HG02938 (cell line): Measurements from ENCODE around the gene P3H3.

Experiments
- ATAC-seq: cut with Tn5 transposase; IDR thresholded peaks from one replicate; pipeline ENCODE4 v1.9.1; 2021; ENCODE audit warnings: mild to moderate bottlenecking, moderate library complexity; ENCODE audit not compliant: unreplicated experiment

The P3H3 gene, protein sequence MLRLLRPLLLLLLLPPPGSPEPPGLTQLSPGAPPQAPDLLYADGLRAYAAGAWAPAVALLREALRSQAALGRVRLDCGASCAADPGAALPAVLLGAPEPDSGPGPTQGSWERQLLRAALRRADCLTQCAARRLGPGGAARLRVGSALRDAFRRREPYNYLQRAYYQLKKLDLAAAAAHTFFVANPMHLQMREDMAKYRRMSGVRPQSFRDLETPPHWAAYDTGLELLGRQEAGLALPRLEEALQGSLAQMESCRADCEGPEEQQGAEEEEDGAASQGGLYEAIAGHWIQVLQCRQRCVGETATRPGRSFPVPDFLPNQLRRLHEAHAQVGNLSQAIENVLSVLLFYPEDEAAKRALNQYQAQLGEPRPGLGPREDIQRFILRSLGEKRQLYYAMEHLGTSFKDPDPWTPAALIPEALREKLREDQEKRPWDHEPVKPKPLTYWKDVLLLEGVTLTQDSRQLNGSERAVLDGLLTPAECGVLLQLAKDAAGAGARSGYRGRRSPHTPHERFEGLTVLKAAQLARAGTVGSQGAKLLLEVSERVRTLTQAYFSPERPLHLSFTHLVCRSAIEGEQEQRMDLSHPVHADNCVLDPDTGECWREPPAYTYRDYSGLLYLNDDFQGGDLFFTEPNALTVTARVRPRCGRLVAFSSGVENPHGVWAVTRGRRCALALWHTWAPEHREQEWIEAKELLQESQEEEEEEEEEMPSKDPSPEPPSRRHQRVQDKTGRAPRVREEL

DNA sequence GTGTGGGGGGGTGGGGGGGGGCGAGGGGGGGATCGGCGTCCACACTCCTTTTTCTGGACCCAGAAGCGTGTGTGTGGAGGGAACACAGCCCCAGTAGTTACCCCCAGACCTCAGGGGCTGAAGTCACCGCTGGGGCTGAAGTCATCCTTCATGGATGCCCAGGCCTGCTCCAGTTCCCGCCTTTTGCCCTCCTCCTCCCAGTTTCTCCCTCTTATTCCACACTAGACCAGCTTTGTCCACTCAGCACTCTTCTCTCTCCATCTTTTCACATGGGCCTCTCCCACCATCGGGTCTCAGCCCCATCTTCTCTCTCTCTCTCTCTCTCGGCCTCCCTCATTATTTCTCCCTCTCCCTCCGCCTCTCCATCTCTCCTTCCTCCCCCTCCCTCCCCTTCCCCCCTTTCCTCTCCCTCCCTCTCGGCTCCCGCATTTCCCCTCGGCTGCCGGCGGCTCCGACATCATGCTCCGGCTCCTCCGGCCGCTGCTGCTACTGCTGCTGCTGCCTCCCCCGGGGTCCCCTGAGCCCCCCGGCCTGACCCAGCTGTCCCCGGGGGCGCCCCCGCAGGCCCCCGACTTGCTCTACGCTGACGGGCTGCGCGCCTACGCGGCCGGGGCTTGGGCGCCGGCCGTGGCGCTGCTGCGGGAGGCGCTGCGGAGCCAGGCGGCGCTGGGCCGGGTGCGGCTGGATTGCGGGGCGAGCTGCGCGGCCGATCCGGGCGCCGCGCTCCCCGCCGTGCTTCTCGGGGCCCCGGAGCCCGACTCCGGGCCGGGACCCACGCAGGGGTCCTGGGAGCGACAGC is at the start of gene P3H3:
P3H3 (plus strand) TSS at position 426 of the 799 bp plus-strand sequence; CDS start at position 460, 34 bp downstream.
- no peak for ATAC-seq

DNA sequence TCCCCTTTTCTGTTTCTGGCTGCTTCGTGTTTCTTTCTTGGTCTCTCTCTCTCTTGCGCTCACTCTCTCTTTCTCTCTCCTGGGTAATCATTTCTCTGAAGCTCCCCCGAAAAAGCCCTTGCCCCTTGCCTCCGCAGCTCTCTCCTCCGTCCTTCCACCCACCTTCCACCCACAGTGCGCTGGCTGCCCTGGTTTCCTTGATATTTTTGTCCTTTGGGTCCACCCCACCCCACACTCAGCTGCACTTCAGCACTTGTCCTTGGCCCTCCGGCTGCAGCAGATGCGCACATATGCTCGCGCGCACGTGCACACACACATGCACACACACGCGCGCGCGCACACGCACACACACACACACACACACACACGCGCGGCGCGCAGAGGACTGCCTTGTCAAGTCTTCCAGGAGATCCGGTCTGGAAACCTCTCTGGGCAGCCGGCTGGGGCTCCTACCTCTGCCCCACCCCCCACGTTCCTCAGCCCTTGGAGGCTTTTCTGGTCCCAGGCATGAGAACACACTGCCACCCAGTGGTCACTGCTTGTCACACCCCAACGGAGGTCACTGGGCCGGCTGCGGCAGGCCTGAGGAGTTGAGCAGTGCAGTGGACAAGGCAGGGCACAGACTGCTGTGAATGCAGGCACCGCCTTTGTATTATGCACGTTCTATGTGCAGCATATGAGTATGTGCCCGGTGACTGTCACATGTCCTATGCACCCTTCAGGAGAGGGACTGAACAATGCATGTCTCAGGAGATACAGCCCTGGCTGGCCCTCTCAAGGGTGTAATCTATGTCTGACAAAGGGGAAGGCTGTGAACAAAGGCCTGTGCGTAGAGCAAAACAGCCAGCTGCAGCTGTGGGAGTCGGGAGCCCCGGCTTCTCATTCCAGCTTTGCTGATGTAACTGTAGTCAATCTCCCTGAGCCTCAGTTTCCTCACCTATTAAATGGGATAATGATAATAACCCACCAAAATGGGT is 49.3 kb upstream of the P3H3 start:
- ATAC-seq = no peak

DNA sequence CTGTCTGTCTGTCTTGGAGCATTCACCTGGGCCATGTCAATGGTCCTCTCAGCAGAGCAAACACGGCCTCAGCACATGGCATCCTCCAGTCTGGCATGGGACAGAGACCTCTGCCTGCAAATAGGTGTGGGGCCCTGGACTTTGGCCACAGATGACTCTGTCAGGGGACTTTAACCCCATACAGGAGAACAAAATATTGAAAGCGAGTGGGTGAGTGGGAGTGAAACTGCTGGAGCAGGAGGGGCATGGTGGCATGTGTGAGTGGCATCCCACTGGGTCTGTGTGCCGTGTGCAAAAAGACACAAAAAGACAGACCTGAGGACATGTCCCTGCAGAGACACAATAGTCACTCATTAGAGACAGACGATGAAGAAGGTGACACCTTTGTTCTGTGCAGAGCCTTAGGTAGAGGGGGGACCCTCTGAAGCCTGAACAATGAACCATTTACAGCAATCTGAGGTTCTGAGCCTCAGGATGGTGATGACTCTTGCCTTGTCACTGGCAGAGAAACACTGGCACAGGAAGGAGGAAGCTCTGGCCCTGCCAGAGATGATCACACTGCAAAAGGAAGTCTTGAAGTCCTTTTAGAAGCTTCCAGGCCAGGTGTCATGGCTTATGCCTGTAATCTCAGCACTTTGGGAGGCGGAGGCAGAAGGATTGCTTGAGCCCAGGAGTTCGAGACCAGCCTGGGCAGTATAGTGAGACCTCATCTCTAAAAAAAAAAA is 48.3 kb upstream of the P3H3 start:
- no peak for ATAC-seq

DNA sequence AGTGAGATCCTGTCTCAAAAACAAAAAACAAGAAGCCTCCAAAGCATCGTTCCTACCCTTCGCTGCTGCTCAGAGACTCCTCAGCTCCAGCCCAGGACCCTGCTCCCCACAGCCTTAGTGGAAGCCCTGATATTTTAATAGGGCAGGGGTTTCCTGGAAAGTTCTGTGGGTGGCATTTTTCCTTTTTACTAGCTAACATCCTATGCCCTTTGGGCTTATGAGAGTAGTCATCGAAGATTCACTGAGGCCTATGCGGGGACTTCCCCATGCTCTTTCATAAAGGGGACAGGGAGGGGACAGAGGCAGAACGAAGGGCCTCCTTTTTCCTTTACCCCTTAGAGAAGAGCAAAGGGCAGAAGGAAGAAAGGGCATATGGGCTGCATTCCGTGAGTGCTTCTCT is 47.6 kb upstream of the P3H3 start:
- ATAC-seq = no peak

DNA sequence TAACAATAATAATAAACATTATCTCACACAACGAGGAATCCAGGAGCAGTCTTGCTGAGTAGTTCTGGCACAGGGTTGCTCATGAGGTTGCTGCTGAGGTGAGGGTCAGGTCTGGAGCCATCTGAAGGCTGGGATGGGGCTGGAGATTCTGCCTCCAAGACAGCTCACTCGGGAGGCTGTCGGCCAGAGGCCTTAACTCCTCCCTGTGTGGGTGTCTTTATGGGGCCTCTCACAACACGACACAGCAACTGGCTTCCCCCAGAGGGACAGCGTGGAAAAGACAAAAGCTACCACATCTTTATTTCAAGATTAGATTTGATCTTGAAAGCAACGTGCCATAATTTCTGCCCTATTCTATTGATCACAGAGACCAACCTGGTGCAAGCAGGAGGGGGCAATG is 46.1 kb upstream of the P3H3 start:
- no peak for ATAC-seq

DNA sequence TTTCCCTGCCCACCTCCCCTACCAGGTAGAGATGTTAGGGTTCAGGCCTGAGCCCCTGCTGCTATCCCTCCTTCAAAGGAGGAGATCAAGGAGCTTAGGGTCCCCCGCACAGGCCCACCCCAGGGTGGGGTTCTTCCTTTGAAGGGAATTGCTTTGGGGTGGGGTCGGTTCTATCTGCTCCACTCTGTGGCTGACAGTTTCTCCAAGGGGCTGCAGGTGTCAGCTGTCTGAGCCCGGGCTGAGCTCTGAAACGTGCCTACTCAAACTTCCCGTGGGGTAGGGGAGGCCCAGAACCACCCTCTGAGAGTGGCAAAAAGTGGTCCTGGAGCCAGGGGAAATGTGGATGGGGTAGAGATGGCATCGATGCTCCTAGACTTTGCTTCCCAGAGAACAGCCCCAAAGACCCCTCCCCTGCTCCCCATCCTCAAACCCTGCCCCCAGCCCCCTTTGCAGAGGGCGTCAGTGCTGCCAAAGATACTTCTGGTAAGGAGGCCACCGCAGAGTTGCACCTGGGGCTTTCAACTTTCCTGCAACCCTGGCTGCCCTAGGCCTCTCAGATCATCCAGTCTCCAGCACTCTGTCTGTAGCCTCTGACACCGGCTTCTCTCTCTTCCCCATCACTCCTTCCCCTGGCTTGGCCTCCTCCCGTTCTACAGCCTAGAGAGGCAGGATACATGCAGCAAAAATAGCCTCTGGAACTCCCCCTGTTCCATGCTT is 45.2 kb upstream of the P3H3 start:
- no peak for ATAC-seq

DNA sequence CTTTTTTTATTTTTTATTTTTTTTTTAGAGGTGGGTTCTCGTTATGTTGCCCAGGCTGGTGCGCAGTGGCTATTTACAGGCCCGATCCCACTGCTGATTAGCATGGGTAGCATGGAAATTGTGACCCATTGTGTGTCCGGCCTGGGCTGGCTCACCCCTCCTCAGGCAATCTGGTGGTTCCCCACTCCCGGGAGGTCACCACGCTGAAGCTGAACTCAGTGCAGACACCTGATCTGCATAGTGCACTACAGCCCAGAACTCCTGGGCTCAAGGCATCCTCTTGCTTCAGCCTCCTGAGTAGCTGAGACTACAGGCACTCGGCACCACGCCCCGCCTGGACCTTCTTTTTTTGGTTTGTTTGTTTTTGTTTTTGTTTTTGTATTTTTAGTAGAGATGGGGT is 44.4 kb upstream of the P3H3 start:
- ATAC-seq = no peak

DNA sequence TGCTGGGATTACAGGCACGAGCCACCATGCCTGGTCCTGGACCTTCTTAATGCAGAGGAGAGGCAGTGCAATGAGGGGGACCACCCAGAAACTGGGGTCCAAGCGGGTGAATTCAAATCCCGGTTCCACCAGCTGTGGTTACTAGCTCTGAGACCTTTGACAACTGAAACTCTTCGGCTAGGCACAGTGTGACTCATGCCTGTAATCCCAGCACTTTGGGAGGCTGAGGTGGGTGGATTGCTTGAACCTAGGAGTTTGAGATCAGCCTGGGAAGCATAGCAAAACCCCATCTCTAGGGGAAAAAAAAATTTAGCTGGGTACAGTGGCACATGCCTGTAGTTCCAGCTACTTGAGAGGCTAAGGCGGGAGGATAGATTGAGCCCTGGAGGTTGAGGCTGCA is 43.9 kb upstream of the P3H3 start:
- no peak for ATAC-seq

DNA sequence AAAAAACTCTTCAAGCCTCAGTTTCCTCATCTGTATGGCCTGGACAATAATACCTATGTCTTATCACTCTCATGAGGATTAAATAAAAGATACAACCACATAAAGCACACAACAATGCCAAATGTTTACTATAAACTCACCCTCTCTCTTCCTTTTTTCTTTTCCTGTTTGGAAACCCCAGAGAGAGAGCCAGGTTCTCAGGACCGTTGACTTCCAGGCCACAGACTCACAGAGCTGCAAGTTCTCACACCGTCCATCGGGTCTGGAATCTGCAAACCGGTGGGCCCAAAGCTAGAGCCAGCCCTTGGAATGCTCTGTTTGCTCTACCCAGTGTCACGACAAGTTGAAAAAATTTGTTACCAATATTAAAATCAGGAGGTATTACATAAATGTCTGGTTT is 43.4 kb upstream of the P3H3 start:
- no peak for ATAC-seq

DNA sequence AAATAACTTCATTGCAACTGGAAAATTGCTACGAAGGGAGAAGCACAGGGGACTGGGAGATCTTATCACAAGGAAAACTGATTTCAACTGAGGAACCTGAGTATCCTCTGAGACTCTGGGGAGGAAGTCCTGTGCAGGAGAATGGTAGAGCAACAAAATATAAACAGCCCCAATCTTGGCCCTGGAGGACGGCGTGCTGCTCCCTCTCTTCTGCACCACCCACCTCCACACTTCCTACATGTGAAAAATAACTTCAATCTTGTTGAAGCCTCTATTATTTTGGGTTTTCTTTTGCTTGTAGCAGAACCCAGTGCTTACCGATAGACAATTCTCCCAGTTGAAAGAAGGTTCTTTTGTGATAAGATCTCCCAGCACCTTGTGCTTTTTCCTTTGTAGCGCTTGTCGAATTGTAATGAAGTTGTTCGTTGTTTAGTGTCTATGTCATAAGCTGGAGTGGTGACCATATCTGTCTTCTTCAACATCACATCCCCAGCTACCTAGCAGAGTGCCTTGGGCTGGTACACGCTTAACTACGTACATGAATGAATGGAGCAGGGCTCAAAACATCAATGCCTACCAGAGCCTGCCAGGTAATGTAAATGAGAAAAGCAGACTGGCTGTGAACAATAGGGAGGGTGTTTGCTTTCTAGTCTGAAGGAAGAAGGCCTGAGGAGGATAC is 41.7 kb upstream of the P3H3 start:
- no peak for ATAC-seq

DNA sequence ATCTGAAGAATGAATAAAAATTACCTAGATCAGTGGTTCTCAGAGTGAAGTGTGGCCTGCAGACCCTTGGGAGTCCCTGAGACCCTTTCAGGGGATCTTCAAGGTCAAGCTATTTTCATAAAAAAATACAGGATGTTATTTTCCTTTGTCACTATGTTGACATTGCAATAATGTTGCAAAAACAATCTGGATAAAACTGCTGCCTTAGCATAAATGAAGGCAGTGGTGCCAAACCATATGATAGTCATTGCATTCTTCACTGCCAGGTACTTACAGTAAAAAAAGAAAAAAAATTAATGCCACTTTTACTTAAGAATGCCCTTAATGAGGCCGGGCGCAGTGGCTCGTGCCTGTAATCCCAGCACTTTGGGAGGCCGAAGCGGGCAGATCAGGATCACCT is 40.9 kb upstream of the P3H3 start:
- ATAC-seq = no peak

DNA sequence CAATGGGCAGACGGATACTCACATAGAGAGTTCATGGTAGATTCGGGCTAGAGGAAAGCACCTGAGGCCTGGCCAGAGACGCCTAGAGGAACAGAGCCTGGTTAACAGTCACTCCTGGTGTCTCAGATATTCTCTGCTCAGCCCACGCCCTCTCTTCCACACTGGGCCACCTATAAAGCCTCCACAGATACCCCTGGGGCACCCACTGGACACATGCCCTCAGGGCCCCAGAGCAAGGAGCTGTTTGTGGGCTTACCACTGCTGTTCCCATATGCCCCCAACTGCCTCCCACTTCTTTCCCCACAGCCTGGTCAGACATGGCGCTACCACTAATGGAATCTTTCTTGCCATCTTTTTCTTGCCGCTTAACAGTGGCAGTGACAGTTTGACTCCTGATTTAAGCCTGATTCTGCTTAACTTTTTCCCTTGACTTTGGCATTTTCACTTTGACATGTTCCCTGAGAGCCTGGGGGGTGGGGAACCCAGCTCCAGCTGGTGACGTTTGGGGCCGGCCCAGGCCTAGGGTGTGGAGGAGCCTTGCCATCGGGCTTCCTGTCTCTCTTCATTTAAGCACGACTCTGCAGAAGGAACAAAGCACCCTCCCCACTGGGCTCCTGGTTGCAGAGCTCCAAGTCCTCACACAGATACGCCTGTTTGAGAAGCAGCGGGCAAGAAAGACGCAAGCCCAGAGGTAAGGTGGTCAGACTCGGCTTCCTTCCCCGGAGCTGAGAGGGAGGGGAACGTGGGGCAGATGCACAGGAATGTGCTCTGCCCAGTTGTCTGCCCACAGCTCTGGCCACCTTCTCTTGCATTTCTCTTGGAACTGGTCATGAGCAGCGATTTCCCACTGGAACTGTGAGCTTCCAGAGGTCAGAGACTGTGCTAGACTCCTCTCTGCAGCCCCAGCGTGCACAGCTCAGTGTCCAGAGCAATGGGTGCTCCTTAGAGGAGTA is 39.0 kb upstream of the P3H3 start, which contains the start of gene CD4:
CD4 (plus strand) TSS at position 557 of the 953 bp plus-strand sequence. CDS start 10,611 bp downstream, outside the sequence.
- no peak for ATAC-seq

DNA sequence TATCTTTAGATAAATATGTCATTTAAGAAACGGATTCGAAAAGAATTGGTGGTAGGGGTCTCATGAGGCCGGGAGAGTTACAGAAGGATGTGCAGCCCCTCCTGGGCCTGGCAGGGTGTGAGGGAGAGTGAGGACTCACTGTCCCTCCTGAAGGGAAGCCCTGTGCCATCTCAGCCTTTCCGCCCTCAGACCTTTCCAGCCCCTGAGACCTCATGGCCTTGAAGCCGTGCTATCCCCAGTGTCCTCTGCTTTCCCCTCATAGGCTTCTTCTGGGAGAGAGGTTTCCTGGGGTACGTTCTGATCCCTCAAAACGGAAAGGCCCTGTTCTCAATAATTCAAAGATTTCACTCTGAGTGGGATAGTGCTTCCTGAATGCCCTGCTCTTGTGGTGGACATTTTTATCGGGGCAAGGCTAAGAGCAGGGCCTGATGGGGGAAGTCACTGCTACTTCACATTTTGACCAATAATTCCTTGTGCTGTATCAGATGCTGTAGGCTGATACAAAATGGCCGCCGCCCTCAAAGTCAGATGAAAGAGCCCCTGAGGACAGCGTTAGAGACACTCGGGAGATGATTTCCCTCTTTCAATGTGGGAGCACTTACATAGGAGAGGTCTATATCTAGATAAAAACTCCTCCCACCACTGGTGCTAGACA is 37.6 kb upstream of the P3H3 start:
- ATAC-seq = no peak

DNA sequence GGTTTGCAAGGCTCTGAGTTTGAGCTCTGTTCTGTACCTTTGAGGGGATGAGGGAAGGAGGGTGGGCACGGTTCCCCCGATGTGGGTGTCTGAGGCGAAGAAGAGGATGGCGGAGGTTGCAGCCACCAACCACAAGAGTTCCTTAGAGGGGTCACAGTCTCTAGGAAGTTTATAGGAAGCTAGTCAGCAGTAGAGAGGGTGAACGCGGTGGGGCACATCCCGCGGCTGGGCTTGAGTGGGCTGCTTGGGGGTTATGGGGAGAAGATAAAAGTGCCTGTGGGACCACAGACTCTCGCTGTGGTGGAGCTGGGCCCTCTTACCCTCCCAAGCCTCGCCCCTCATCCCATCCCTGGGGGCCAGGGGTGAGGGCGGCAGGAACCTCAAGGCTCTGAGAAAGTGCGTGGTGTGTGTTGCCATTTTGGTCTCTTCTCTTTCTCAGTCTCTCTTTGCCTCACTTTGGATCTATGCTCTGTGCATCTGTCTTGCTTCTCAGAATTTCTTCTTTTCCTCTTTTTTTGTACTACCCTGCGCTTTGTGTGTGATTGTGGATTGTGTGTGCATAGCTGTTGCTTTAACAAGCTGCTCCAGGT is 36.2 kb upstream of the P3H3 start:
- ATAC-seq = no peak

DNA sequence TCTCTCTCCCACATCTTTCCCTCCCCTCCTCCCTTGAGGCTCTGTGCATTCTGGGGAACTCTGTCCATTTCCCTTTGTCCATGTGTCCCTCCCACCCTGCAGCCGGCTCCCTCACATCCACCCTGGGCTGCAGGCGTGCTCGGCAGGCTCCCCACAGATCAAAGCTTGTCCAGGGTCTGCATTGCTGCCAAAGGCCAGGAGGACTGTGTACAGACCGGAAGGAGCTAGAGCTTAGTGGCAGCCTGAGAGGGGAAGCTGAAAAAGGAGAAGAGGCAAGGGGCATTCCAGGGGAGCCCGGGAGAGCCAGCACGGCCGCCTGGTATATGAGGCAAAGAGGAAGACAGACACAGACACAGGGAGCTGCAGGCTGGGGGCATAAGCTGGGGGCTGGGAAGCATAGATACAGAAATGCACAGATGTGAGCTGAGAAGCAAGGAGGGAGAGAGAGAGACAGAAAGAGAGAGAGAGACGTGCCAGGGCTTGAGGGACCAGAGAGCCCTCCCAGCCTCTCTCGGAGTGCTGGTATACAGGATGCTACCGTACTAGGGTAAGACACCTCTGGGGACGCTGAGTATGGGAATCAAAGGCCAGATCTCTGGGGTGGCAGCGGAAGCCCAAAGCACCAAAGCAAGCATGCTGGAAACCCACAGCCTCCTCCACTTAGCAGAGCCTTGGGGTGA is 35.5 kb upstream of the P3H3 start:
- no peak for ATAC-seq

DNA sequence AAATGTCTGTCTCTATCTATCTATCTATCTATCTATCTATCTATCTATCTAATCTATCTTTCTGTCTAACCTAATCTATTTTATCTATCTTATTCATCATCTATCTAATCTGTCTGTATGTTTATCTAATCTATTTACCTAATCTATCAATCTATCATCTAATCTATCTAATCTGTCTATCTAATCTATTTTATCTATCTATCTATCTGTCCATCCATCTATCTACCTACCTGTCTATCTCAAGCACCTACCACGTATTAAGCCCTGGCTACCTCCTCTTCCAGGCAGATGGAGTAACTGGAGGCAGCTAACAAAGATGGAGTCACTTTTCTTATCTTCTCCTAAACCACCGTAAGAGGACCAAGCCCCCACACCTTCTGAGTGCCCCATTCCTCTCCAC is 33.1 kb upstream of the P3H3 start:
- no peak for ATAC-seq
